Smooth muscle cell (in vitro differentiated cells): ENCODE results near the gene UCP2. TPM values are rescaled to one million over a fixed set of nuclear protein-coding genes. Genes with fewer than 3 reads are reported as not detected.

ENCODE experiments used
- DNase-seq: peaks from one replicate; lab custom pipeline; 2025; ENCODE audit not compliant: unreplicated experiment; lab: John Stamatoyannopoulos, UW
- H2AFZ ChIP-seq: fragments of 200-600 bp; sonication (generic); 2 replicates; pipeline ENCODE4 v1.6.0; 2016; ENCODE audit warnings: antibody characterized with exemption, low read depth, mild to moderate bottlenecking
- H3F3A ChIP-seq: fragments of 200-600 bp; sonication (generic); 2 replicates; pipeline ENCODE4 v1.6.0; 2017; ENCODE audit warnings: antibody characterized with exemption, low read depth
- H3K27ac ChIP-seq: fragments of 200-600 bp; sonication (generic); 2 replicates; pipeline ENCODE4 v1.5.1; 2016; ENCODE audit warnings: low read depth, mild to moderate bottlenecking
- H3K27me3 ChIP-seq: fragments of 200-600 bp; sonication (generic); 2 replicates; pipeline ENCODE4 v1.6.1; 2016; ENCODE audit warnings: low read depth, mild to moderate bottlenecking
- H3K36me3 ChIP-seq: fragments of 200-600 bp; sonication (generic); 2 replicates; pipeline ENCODE4 v1.5.1; 2016; ENCODE audit warnings: low read depth
- H3K4me1 ChIP-seq: fragments of 200-600 bp; sonication (generic); 2 replicates; pipeline ENCODE4 v1.5.1; 2016; ENCODE audit warnings: low read depth
- H3K4me2 ChIP-seq: fragments of 200-600 bp; sonication (generic); 2 replicates; pipeline ENCODE4 v1.6.0; 2016; ENCODE audit warnings: mild to moderate bottlenecking
- H3K4me3 ChIP-seq: fragments of 200-600 bp; sonication (generic); 2 replicates; pipeline ENCODE4 v1.5.1; 2016; ENCODE audit warnings: mild to moderate bottlenecking
- H3K79me2 ChIP-seq: fragments of 200-600 bp; sonication (generic); 2 replicates; pipeline ENCODE4 v1.6.0; 2016; ENCODE audit warnings: low read depth, mild to moderate bottlenecking
- H3K9ac ChIP-seq: fragments of 200-600 bp; sonication (generic); 2 replicates; pipeline ENCODE4 v1.6.0; 2016; ENCODE audit warnings: low read depth
- H3K9me3 ChIP-seq: fragments of 200-600 bp; sonication (generic); replicated peaks from 2 replicates; pipeline ENCODE4 v1.5.1; 2016; ENCODE audit warnings: low read depth
- H4K20me1 ChIP-seq: fragments of 200-600 bp; sonication (generic); 2 replicates; pipeline ENCODE4 v1.6.0; 2016; ENCODE audit warnings: low read depth
- CTCF ChIP-seq: fragments of 200-600 bp; sonication (generic); IDR thresholded peaks from 2 replicates; pipeline ENCODE4 v1.5.1; 2017; ENCODE audit warnings: borderline replicate concordance, mild to moderate bottlenecking, antibody characterized with exemption; ENCODE audit not compliant: insufficient read depth, poor library complexity, severe bottlenecking
- WGBS: methylation state at CpG from one replicate; pipeline ENCODE4 v1.1.7; 2016; ENCODE audit warnings: low lambda C conversion rate; 5-methylcytosine and 5-hydroxymethylcytosine counted together
- polyA plus RNA-seq: library from polyadenylated mRNA; unstranded; fragments of >200 nt; fragmentation: Nextera tagmentation; extraction: Ambion mirVana; gene quantifications from 2 replicates; pipeline ENCODE4 v1.2.1, GENCODE V29; 2016
- total RNA-seq: library from RNA; depleted of rRNA; stranded (reverse); fragments of >200 nt; gene quantifications from 2 replicates; pipeline ENCODE4 v1.2.3, GENCODE V29; 2014

The UCP2 gene
- total and polyA plus RNA-seq, 2 experiments from 2014 or later, result 0.67 to 8.2 TPM

- no peak for TF ChIP-seq CTCF
- no peak overlapping the region for H3K4me3 ChIP-seq
- no peaks in the 10 kb centered on the region for H3K79me2 ChIP-seq
- no peak overlapping the region for H3K27ac ChIP-seq
- H3K4me1 ChIP-seq, result no peaks in the 10 kb centered on the region
- no peak overlapping the region for H3K4me2 ChIP-seq
- no peak overlapping the region for H3K9ac ChIP-seq
- no peak for DNase-seq
- no peak overlapping the region for H2AFZ ChIP-seq
- H3K27me3 ChIP-seq, result no peaks in the 10 kb centered on the region
- no peaks in the 10 kb centered on the region for H3K36me3 ChIP-seq
- H3F3A ChIP-seq, result no peaks in the 10 kb centered on the region
- 81% methylated on average over 7 of the region's 7 CpGs for WGBS
- no peaks in the 10 kb centered on the region for H4K20me1 ChIP-seq
- H3K9me3 ChIP-seq, result no peaks in the 10 kb centered on the region
Observed at GRCh38 chr11:74001822-74002286, 19.2 kb upstream of the UCP2 start.

- Histone ChIP-seq H2AFZ (no peak overlapping the region), H4K20me1 (no peaks in the 10 kb centered on the region), H3K4me3 (no peak overlapping the region), H3K9me3 (no peaks in the 10 kb centered on the region), H3F3A (no peaks in the 10 kb centered on the region), H3K79me2 (no peaks in the 10 kb centered on the region), H3K27ac (no peak overlapping the region), H3K36me3 (no peaks in the 10 kb centered on the region), H3K9ac (no peak overlapping the region), H3K4me2 (no peak overlapping the region), H3K27me3 (no peaks in the 10 kb centered on the region), H3K4me1 (no peaks in the 10 kb centered on the region)
- 91% methylated on average over 14 of the region's 14 CpGs for WGBS
- no peak for DNase-seq
- no peak for TF ChIP-seq CTCF
Observed at GRCh38 chr11:74000307-74001133, 17.9 kb upstream of the UCP2 start.

- Histone ChIP-seq H3K4me1 (no peaks in the 10 kb centered on the region), H3K9me3 (no peaks in the 10 kb centered on the region), H3K27me3 (no peaks in the 10 kb centered on the region), H4K20me1 (no peaks in the 10 kb centered on the region), H3K9ac (no peak overlapping the region), H3K4me2 (no peak overlapping the region), H3K36me3 (no peaks in the 10 kb centered on the region), H3F3A (no peaks in the 10 kb centered on the region), H3K4me3 (no peak overlapping the region), H3K27ac (no peak overlapping the region), H2AFZ (no peak overlapping the region), H3K79me2 (no peaks in the 10 kb centered on the region)
- WGBS, result 85% methylated on average over 8 of the region's 8 CpGs
- no peak for TF ChIP-seq CTCF
- DNase-seq, result no peak
Observed at GRCh38 chr11:73999581-74000306, 17.1 kb upstream of the UCP2 start.
